Inflammatory macrophage treated with lipopolysaccharide for 1 hour (primary cell): ENCODE results near the gene SPTBN5.

Experiments used
- DNase-seq, 2 donors: peaks; one replicate each; pipeline ENCODE4 v3.0.0-alpha.2; 2020 to 2022

SPTBN5 gene

DNA sequence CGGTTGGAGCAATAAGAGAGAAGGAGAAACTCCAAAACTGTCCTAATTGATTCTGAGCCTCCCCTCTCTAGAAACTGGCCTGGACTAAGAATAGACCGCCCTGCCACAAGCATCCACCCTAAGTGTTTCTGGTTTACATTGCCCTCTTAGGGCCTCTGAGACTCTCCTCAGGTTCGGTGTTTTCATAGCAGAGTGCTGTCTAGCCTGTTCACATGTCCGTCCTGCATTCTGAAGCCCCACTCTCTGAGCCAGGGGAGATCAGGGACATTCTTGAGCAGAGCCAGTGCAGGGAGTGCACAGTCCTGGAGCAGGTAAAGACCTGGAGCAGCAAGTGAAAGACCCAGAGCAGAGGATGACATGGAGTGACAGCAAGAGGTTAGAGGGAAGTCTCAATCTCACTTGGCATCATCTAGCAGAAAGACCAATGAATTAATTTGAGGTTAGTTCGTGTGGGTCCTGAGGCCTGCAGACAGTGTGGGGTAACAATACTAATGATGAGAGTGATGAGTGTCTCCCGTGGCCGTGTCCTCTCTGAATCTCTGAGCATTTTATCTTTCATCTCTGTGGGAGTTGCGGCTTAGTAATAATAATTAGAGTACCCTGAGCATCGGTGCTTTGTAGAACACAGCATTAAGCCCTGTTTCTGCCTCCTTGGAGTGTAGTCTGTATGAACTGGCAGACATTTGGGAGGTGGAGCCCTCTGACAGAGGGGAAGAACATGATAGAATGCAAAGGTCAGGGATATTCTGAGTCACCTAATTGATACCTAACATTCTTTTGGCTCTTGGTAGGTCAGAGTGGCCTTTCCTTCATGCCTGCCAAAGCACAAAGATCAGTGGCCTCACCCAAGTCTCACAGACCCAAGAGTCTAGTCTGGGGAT lies 95.0 kb downstream of the SPTBN5 start:
- no peak for DNase-seq
